HG02763 (cell line): ENCODE results near the gene OGFOD3.
"Not testable (repeated sequence)": the region's sequence is repeated elsewhere in the genome, so short reads cannot be mapped to it uniquely, and the experiment has no call there.

Experiments used
- ATAC-seq: cut with Tn5 transposase; IDR thresholded peaks from one replicate; pipeline ENCODE4 v1.9.1; 2021; ENCODE audit warnings: mild to moderate bottlenecking, moderate library complexity; ENCODE audit not compliant: unreplicated experiment

Gene OGFOD3

GRCh38 chr17:82358465-82359350 lies 59.7 kb downstream of the OGFOD3 start, which contains the start of gene TEX19:
TEX19 (plus strand) TSS chr17:82359247; CDS start chr17:82362151, 2,904 bp downstream.
- ATAC-seq, result no peak

- ATAC-seq, result no peak
These were observed 61.0 kb downstream of the OGFOD3 start for GRCh38 chr17:82357394-82357793.

GRCh38 chr17:82356845-82357355 lies 61.5 kb downstream of the OGFOD3 start:
- ATAC-seq, result no peak

GRCh38 chr17:82355770-82356427 lies 62.5 kb downstream of the OGFOD3 start:
- no peak for ATAC-seq

- no peak for ATAC-seq
These were observed 63.5 kb downstream of the OGFOD3 start for GRCh38 chr17:82354804-82355308.

GRCh38 chr17:82353484-82353883 lies 64.9 kb downstream of the OGFOD3 start:
- ATAC-seq, result no peak

- peak; percentile 32 for ATAC-seq
These were observed 66.5 kb downstream of the OGFOD3 start for GRCh38 chr17:82351713-82352488.

- peak; percentile 38 for ATAC-seq
These were observed 67.1 kb downstream of the OGFOD3 start for GRCh38 chr17:82351254-82351712.

- ATAC-seq, result no peak
These were observed 68.0 kb downstream of the OGFOD3 start for GRCh38 chr17:82350182-82351030.

- no peak for ATAC-seq
These were observed 69.1 kb downstream of the OGFOD3 start for GRCh38 chr17:82349287-82349701.

GRCh38 chr17:82348866-82349265 lies 69.5 kb downstream of the OGFOD3 start:
- ATAC-seq, result no peak

GRCh38 chr17:82348434-82348833 lies 70.0 kb downstream of the OGFOD3 start:
- ATAC-seq, result no peak

GRCh38 chr17:82347994-82348393 lies 70.4 kb downstream of the OGFOD3 start:
- not testable (repeated sequence) for ATAC-seq

GRCh38 chr17:82346342-82347300 lies 71.8 kb downstream of the OGFOD3 start:
- ATAC-seq, result no peak

- no peak for ATAC-seq
These were observed 73.0 kb downstream of the OGFOD3 start for GRCh38 chr17:82345151-82345976.

GRCh38 chr17:82344175-82344907 lies 74.0 kb downstream of the OGFOD3 start:
- no peak for ATAC-seq

- no peak for ATAC-seq
These were observed 74.8 kb downstream of the OGFOD3 start for GRCh38 chr17:82343560-82343959.
